Bronchial epithelial cell (primary cell): ENCODE measurements around the gene TDP1. TPM values are rescaled to one million over a fixed set of nuclear protein-coding genes. Genes with fewer than 3 reads are reported as not detected.

Experiments used
- DNase-seq: peaks from one replicate; pipeline ENCODE4 v3.0.0-alpha.2; 2010; ENCODE audit warnings: low read depth
- FAIRE-seq: peaks from 2 replicates; lab custom pipeline; 2011; peaks lifted over from hg19 to GRCh38; lab: Jason Lieb, UNC
- H3K27me3 ChIP-seq: 2 replicates; pipeline ENCODE4 v1.5.1; 2011; ENCODE audit warnings: low read length; ENCODE audit not compliant: control insufficient read depth, insufficient read depth
- H3K36me3 ChIP-seq: 2 replicates; pipeline ENCODE4 v1.5.1; 2011; ENCODE audit warnings: low read length; ENCODE audit not compliant: control insufficient read depth, insufficient read depth
- H3K4me3 ChIP-seq: 2 replicates; pipeline ENCODE4 v1.5.1; 2011; ENCODE audit warnings: mild to moderate bottlenecking, low read depth, low read length, control low read depth
- total RNA-seq: library from RNA; depleted of rRNA; stranded (reverse); fragments of >200 nt; gene quantifications from 2 replicates; pipeline ENCODE4 v1.2.1, GENCODE V29; 2014
- TF ChIP-seq, protein P1 (sequence below): IDR thresholded peaks from 2 replicates; pipeline ENCODE4 v1.5.1; 2011; ENCODE audit warnings: mild to moderate bottlenecking, moderate library complexity, low read length, control low read depth, inconsistent platforms; ENCODE audit not compliant: insufficient read depth, severe bottlenecking

The TDP1 gene
- total RNA-seq, 1 donor from 2014 or later, result 13.2 TPM

DNA sequence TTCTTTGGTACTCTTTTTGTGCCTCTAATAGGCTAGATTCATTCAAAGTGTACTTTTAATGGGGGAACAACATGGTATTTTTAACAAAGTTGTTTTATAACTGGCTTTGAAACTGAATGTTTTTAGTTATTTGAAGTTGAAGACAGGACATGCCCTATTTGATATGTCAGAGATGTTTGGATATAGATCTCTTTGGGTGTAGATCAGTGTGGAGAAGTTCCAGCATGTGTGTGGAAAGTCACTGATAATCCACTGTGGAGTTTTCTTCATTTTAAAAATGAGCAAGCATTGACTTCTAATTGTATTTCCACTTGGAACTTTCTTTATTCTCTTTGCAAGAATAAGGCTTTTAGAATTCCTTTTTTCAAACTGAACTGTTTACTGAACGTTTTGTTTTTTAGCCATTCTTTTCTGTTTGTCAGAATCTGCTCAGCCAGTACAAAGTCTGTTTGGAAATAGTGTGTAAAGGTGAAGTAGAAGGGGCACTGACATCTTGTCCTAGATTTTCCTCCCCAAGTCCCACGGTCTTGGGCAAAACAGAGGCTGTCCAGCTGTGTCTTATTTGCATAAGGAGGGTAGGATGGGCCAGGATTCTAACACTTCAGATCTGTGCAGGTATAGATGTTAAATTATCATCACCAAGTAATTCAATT lies 35.0 kb downstream of the TDP1 start:
- TF ChIP-seq, protein P1, sequence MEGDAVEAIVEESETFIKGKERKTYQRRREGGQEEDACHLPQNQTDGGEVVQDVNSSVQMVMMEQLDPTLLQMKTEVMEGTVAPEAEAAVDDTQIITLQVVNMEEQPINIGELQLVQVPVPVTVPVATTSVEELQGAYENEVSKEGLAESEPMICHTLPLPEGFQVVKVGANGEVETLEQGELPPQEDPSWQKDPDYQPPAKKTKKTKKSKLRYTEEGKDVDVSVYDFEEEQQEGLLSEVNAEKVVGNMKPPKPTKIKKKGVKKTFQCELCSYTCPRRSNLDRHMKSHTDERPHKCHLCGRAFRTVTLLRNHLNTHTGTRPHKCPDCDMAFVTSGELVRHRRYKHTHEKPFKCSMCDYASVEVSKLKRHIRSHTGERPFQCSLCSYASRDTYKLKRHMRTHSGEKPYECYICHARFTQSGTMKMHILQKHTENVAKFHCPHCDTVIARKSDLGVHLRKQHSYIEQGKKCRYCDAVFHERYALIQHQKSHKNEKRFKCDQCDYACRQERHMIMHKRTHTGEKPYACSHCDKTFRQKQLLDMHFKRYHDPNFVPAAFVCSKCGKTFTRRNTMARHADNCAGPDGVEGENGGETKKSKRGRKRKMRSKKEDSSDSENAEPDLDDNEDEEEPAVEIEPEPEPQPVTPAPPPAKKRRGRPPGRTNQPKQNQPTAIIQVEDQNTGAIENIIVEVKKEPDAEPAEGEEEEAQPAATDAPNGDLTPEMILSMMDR, result no peak
- Histone ChIP-seq H3K36me3 (peaks cover 11% of the 10 kb centered on the region), H3K27me3 (no peaks in the 10 kb centered on the region), H3K4me3 (no peak overlapping the region)
- DNase-seq (no peak), FAIRE-seq (no peak)

DNA sequence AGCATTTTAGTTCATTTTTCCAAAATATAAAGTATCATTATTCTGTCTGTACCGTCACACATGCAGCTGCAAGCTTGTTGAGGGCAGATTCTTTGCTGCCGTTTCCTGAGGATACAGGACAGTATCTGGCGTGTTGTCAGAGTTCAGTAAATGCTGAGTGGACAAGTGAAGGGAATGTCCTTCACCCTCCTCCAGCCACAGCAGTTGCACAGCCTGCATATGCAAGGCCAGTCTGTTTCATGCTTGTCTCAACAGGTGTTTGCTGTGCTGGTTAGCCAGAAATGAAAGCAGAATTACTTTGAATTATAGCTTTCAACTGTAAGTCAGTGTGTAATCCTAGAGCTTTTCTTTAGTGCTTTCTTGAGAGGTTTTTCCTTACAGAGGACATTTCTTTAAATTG lies 36.5 kb downstream of the TDP1 start:
- TF ChIP-seq, protein P1, result no peak
- H3K4me3 ChIP-seq, result no peak overlapping the region
- DNase-seq (no peak), FAIRE-seq (no peak)
- H3K36me3 ChIP-seq, result peaks cover 16% of the 10 kb centered on the region
- no peaks in the 10 kb centered on the region for H3K27me3 ChIP-seq

DNA sequence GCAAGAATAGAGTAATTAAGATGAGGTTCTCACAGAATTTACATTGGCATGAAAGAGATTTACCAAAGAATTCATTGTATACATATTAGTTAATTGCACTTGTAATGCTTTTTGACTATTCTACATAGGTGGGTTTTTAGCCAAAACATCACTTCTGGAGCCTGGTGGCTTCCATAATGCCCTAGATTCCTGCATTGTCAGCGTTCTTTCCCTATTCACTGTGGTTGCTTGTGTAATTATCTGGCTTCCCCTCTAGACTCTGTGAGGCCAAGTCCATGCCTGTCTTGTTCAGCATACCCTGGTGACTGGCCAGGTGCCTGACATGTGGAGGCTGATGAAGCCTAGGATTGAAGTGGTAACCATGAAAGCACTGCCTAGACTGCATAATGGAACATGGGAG lies 41.2 kb downstream of the TDP1 start:
- peaks cover 16% of the 10 kb centered on the region for H3K36me3 ChIP-seq
- TF ChIP-seq, protein P1, result no peak

DNA sequence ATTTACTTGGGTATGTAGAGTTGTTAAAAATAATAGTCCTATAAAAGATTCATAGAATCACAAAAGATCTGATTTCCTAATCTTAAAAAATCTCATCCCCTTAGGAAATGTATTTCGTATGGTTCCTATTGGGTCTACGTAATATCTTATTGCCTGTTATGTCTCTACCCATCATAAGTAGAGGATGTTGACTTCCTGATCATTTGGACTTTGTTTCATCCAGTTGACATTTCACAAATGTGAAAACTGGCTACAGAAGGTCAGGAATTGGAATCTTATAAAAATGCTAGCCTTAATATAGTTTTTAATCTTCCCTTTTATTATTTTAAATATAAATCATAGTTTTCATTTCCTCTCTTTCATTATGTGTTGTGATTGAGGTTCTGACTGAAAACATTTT lies 45.2 kb downstream of the TDP1 start:
- DNase-seq (no peak), FAIRE-seq (no peak)
- Histone ChIP-seq H3K27me3 (no peaks in the 10 kb centered on the region), H3K4me3 (no peak overlapping the region), H3K36me3 (peaks cover 11% of the 10 kb centered on the region)
- TF ChIP-seq, protein P1, result no peak

More for the DNA sequence above, 41.2 kb downstream of the TDP1 start:
- DNase-seq (no peak), FAIRE-seq (peak; percentile 55)
- H3K4me3 ChIP-seq, result no peak overlapping the region
- no peaks in the 10 kb centered on the region for H3K27me3 ChIP-seq

DNA sequence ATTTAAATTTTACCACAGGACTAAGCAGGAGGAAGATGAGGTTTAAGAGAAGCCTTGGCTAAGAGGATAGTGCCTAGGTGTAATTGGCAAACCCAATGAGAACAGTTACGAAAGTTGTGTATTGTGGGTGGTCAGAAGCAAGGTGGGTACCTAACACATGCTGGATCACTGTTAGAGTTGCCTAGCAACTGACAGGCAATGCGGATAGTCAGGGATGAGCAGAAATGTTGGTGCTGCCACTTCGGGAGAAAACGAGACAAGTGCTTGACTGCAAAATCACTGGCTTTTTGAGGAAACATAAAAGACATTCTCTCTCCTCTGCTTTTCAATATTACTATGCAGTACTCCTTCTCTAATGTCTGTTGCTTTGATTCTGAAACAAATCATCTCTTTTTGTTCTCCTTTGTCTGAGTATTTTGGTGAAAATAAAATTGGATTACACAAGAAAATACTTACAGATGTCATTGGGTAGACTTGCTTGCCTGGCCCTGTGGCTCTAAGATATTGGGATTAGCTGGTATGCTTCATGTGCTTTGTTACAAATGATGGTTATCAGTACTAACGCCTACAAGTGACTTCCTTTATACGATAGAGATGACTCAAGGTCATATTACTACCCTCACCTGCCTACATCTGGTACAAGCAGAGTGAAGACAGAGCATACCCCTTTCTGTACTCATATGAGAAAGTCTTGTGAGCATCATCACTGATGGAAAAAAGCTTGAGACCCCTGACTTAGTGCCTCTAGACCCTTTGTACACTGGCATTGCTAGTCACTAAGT lies 48.0 kb downstream of the TDP1 start:
- TF ChIP-seq, protein P1, result no peak
- DNase-seq (no peak), FAIRE-seq (no peak)
- peaks cover 4% of the 10 kb centered on the region for H3K36me3 ChIP-seq
- H3K27me3 ChIP-seq, result no peaks in the 10 kb centered on the region
- H3K4me3 ChIP-seq, result no peak overlapping the region
